ENCODE data around the gene DYNC1I1. TPM values are rescaled to one million over a fixed set of nuclear protein-coding genes. Genes with fewer than 3 reads are reported as not detected.

Gene DYNC1I1
- total and polyA plus RNA-seq, 2 of the 4 experiments (the other 2 are of a cell fraction), result under 0.01 to 0.15 TPM

GRCh38 chr7:96016056-96016586 lies 243.8 kb downstream of the DYNC1I1 start:
- dilution Hi-C loops (cut with HindIII; ENCODE audit: low sequenced_read_pairs, unreplicated experiment), result no loop called here

More at GRCh38 chr7:96016056-96016586, 243.8 kb downstream of the DYNC1I1 start:
- Histone ChIP-seq H3K9ac (ENCODE audit: low read depth, low read length) (no peak overlapping the region), H3K4me3 (ENCODE audit: insufficient read depth, low read depth, low read length) (no peak overlapping the region), H3K18ac (ENCODE audit: low read depth, low read length) (no peak overlapping the region), H3K56ac (ENCODE audit: extremely low read depth, insufficient read depth, low read length) (no peak overlapping the region), H2BK15ac (ENCODE audit: low read depth, low read length) (no peak overlapping the region), H4K91ac (ENCODE audit: insufficient read depth, low read depth, low read length) (no peak overlapping the region), H2BK5ac (ENCODE audit: low read depth, low read length, poor library complexity, severe bottlenecking) (no peak overlapping the region), H4K20me1 (ENCODE audit: insufficient read depth, low read length) (no peaks in the 10 kb centered on the region), H2BK20ac (ENCODE audit: low read depth, low read length) (no peak overlapping the region), H3K9me3 (ENCODE audit: control insufficient read depth, insufficient read depth, low read length) (no peaks in the 10 kb centered on the region), H3K4me1 (ENCODE audit: control insufficient read depth, insufficient read depth, low read length) (no peaks in the 10 kb centered on the region), H2AK5ac (ENCODE audit: low read depth, low read length) (no peak overlapping the region), H4K8ac (ENCODE audit: low read depth in 2 of 2, low read length in 2 of 2) (no peak overlapping the region), H3K23ac (ENCODE audit: low read depth, low read length) (no peak overlapping the region), H3K36me3 (ENCODE audit: control insufficient read depth, insufficient read depth, low read length) (no peaks in the 10 kb centered on the region), H3K27me3 (ENCODE audit: control insufficient read depth, insufficient read depth, low read length) (no peaks in the 10 kb centered on the region), H3K27ac (ENCODE audit: insufficient read depth, low read length) (no peak overlapping the region), H3K14ac (replicated peaks; ENCODE audit: low read depth, low read length) (no peak overlapping the region), H3K79me1 (ENCODE audit: low read depth in 1 of 2, low read length in 2 of 2) (no peaks in the 10 kb centered on the region), H2AK9ac (replicated peaks; ENCODE audit: low read depth, low read length, poor library complexity) (no peak overlapping the region), H3K9me1 (ENCODE audit: insufficient read depth, low read length) (no peaks in the 10 kb centered on the region), H4K5ac (ENCODE audit: low read depth, low read length) (no peak overlapping the region), H3K4ac (ENCODE audit: low read depth, low read length) (no peak overlapping the region), H2AFZ (replicated peaks; ENCODE audit: low read length, poor library complexity) (no peak overlapping the region), H2BK120ac (ENCODE audit: low read depth, low read length) (no peak overlapping the region), H3K4me2 (ENCODE audit: low read depth, low read length) (no peak overlapping the region)
- DNase-seq (no peak), ATAC-seq (ENCODE audit: low read depth) (no peak)
- no CpG with 5 or more reads among the region's 3 CpGs for WGBS, 2 experiments (ENCODE audit: extremely low coverage in 2 of 2, insufficient read length in 1 of 2)
- POLR2A ChIA-PET (ENCODE audit: unreplicated experiment), result no interaction called here
- intact Hi-C loops (cut with micrococcal nuclease) (no loop called here), in situ Hi-C loops (cut with MboI; ENCODE audit: low sequenced_read_pairs) (no loop called here)
- BruUV-seq (replicated peaks), result no TSS peak
- TF ChIP-seq MXI1 (IDR thresholded peaks at IDR 0.05; ENCODE audit: borderline replicate concordance, low read depth, low read length) (no peak), SMC3 (IDR thresholded peaks at IDR 0.05; ENCODE audit: low read depth, low read length) (no peak), MAFK (IDR thresholded peaks at IDR 0.05; ENCODE audit: low read depth, low read length) (no peak), RCOR1 (IDR thresholded peaks at IDR 0.05; ENCODE audit: insufficient replicate concordance, low read length) (no peak), RFX5 (IDR thresholded peaks at IDR 0.05; ENCODE audit: low read depth, low read length) (no peak), MAZ (IDR thresholded peaks at IDR 0.05; ENCODE audit: borderline replicate concordance, low read depth, low read length) (no peak), CHD1 (IDR thresholded peaks at IDR 0.05; ENCODE audit: low read depth, low read length) (no peak), CEBPB (IDR thresholded peaks at IDR 0.05; ENCODE audit: low read depth, low read length) (no peak), FOS (IDR thresholded peaks at IDR 0.05; ENCODE audit: low read depth, low read length) (no peak), BHLHE40 (IDR thresholded peaks at IDR 0.05; ENCODE audit: low read depth, low read length) (no peak), USF2 (IDR thresholded peaks at IDR 0.05; ENCODE audit: low read depth, low read length) (no peak), RAD21 (IDR thresholded peaks at IDR 0.05; ENCODE audit: low read length) (no peak), NFE2L2 (IDR thresholded peaks at IDR 0.05; ENCODE audit: low read depth, low read length) (no peak), ELK1 (IDR thresholded peaks at IDR 0.05; ENCODE audit: borderline replicate concordance, low read depth, low read length) (no peak), POLR2A (IDR thresholded peaks at IDR 0.05; ENCODE audit: low read depth, low read length) (no peak), CTCF (conservative IDR thresholded peaks at IDR 0.05; ENCODE audit: low read depth, low read length) (no peak)
- CTCF ChIA-PET, result interaction anchor here (0.6 kb wide), 1 partner anchor 498 kb away, joined by 3 read pairs; no protein-coding TSS in a partner anchor
